ENCODE data around the gene COL23A1. TPM values are rescaled to one million over a fixed set of nuclear protein-coding genes. Genes with fewer than 3 reads are reported as not detected.

COL23A1 gene
- total and polyA plus RNA-seq, 2 of the 8 experiments (the other 6 are each of a cell fraction or from before 2014, with no cell fraction given): 3.1 to 4.7 TPM

DNA sequence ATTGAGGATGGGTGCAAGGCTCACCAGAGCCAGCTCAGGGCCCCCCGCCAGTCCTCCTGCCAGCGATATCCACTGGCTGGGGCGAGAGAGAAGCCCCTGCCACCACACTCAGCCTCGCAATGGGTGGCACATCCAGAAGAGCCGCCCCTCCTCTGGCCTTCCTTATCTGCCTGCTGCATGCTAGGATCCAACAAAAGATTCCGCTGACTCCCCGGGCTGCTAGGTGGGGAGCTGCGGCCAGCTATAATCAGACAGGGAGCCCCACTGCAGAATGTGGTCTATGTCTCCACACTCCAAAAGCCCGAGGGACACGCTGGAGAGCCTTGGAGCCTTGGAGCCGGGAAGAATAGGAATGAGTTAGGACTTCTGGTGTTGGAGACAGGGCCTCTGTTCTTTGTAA is 32.8 kb downstream of the COL23A1 start:
- ChIA-PET POLR2A (ENCODE audit: partially characterized antibody) (interaction anchor here (0.5 to 1.0 kb wide), 2 partner anchors 48 to 150 kb away, joined by 3 read pairs; no protein-coding TSS in a partner anchor), CTCF (ENCODE audit: partially characterized antibody) (interaction anchor here (1.1 to 2.5 kb wide), 2 partner anchors 21 to 96 kb away, joined by 3 to 9 read pairs; no protein-coding TSS in a partner anchor)
- Histone ChIP-seq H4K5ac (ENCODE audit: insufficient read length, low read depth, low read length) (no peak overlapping the region), H2BK120ac (replicated peaks; ENCODE audit: low read depth, low read length) (no peak overlapping the region), H4K91ac (replicated peaks; ENCODE audit: insufficient read length, low read length) (peak overlapping the region; percentile 52), H3K56ac (replicated peaks; ENCODE audit: insufficient read length, low read depth, low read length) (no peak overlapping the region), H3K4me3 (ENCODE audit: extremely low read depth in 1 of 4, insufficient read depth in 2 of 4, low read depth in 3 of 4, low read length in 4 of 4) (no peak overlapping the region), H3K27ac (ENCODE audit: low read depth, low read length) (no peak overlapping the region), H3K36me3 (ENCODE audit: control insufficient read depth in 2 of 4, insufficient read depth in 4 of 4, low read length in 3 of 4) (no peaks in the 10 kb centered on the region), H3K23ac (ENCODE audit: insufficient read length) (no peak overlapping the region), H3K79me1 (ENCODE audit: low read depth, low read length) (no peaks in the 10 kb centered on the region; the same call in 1 of the 2 replicates), H2BK20ac (ENCODE audit: low read length) (peak overlapping the region; percentile 22; the same call in 1 of the 2 replicates), H3K14ac (ENCODE audit: insufficient read length) (no peak overlapping the region), H3K79me2 (ENCODE audit: control insufficient read depth in 1 of 2, insufficient read depth in 2 of 2, low read length in 2 of 2) (no peaks in the 10 kb centered on the region), H3K9ac (replicated peaks in 1 of 4; ENCODE audit: extremely low read depth in 1 of 4, low read depth in 3 of 4, low read length in 3 of 4) (no peak overlapping the region), H3K4ac (replicated peaks; ENCODE audit: insufficient read length, low read depth, low read length) (no peak overlapping the region), H2BK12ac (ENCODE audit: low read depth, low read length) (peak overlapping the region; percentile 68; the same call in 1 of the 2 replicates), H3K9me3 (ENCODE audit: insufficient read depth in 2 of 2, low read depth in 1 of 2, low read length in 1 of 2) (no peaks in the 10 kb centered on the region), H4K20me1 (replicated peaks in 1 of 2; ENCODE audit: control insufficient read depth in 1 of 2, insufficient read depth in 2 of 2, low read length in 2 of 2) (no peaks in the 10 kb centered on the region), H3K18ac (ENCODE audit: extremely low read depth, low read length) (no peak overlapping the region), H4K8ac (ENCODE audit: extremely low read depth, insufficient read depth, low read length) (0 out of 2 replicates have a peak overlapping the region, but pooled peaks have one; percentile 28), H2BK5ac (ENCODE audit: low read depth, low read length) (peak overlapping the region; percentile 56; the same call in 1 of the 2 replicates), H3K27me3 (replicated peaks in 1 of 4; ENCODE audit: control insufficient read depth in 3 of 4, extremely low read depth in 1 of 4, insufficient read depth in 3 of 4, low read length in 3 of 4) (peaks cover 0 to 2% (median 0%) of the 10 kb centered on the region in 4 experiments; a peak in 2 of 7 replicates), H2AK5ac (ENCODE audit: low read depth, low read length) (0 out of 2 replicates have a peak overlapping the region, but pooled peaks have one; percentile 92), H2BK15ac (ENCODE audit: low read length) (no peak overlapping the region), H3K23me2 (ENCODE audit: low read depth, low read length) (no peaks in the 10 kb centered on the region), H3K4me2 (ENCODE audit: insufficient read depth in 1 of 2, low read depth in 2 of 2, low read length in 2 of 2) (no peak overlapping the region), H2AFZ (ENCODE audit: low read length) (no peak overlapping the region), H3K4me1 (replicated peaks in 1 of 4; ENCODE audit: control insufficient read depth in 3 of 4, insufficient read depth in 4 of 4, low read length in 3 of 4) (peaks cover 2 to 24% (median 9%) of the 10 kb centered on the region in 4 experiments)
- FAIRE-seq (no peak), DNase-seq (ENCODE audit: low read depth in 1 of 2, low spot score in 2 of 2) (no peak)
- TF ChIP-seq SIRT6 (IDR thresholded peaks at IDR 0.05; ENCODE audit: low read length) (no peak), RFX5 (IDR thresholded peaks at IDR 0.05; ENCODE audit: borderline replicate concordance, low read depth, low read length) (no peak), RXRA (IDR thresholded peaks at IDR 0.05; ENCODE audit: insufficient read depth, low read depth, low read length) (no peak), EP300 (IDR thresholded peaks at IDR 0.05; ENCODE audit: borderline replicate concordance in 1 of 2, low read depth in 2 of 2, low read length in 2 of 2) (no peak), TAF1 (IDR thresholded peaks at IDR 0.05; ENCODE audit: low read depth, low read length) (no peak), TEAD4 (IDR thresholded peaks at IDR 0.05; ENCODE audit: low read depth, low read length) (no peak), POU5F1 (IDR thresholded peaks at IDR 0.05; ENCODE audit: low read depth, low read length) (no peak), POLR2AphosphoS5 (IDR thresholded peaks at IDR 0.05; ENCODE audit: low read depth, low read length) (no peak)
- TF ChIP-seq, protein P1, sequence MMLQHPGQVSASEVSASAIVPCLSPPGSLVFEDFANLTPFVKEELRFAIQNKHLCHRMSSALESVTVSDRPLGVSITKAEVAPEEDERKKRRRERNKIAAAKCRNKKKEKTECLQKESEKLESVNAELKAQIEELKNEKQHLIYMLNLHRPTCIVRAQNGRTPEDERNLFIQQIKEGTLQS (IDR thresholded peaks at IDR 0.05; ENCODE audit: insufficient read depth, low read depth, low read length): no peak
- TF ChIP-seq, protein P2, sequence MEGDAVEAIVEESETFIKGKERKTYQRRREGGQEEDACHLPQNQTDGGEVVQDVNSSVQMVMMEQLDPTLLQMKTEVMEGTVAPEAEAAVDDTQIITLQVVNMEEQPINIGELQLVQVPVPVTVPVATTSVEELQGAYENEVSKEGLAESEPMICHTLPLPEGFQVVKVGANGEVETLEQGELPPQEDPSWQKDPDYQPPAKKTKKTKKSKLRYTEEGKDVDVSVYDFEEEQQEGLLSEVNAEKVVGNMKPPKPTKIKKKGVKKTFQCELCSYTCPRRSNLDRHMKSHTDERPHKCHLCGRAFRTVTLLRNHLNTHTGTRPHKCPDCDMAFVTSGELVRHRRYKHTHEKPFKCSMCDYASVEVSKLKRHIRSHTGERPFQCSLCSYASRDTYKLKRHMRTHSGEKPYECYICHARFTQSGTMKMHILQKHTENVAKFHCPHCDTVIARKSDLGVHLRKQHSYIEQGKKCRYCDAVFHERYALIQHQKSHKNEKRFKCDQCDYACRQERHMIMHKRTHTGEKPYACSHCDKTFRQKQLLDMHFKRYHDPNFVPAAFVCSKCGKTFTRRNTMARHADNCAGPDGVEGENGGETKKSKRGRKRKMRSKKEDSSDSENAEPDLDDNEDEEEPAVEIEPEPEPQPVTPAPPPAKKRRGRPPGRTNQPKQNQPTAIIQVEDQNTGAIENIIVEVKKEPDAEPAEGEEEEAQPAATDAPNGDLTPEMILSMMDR (IDR thresholded peaks at IDR 0.05; ENCODE audit: control extremely low read depth in 1 of 3, insufficient read depth in 1 of 3, low read depth in 1 of 3, low read length in 3 of 3): no peak
- WGBS, 2 experiments (ENCODE audit: extremely low coverage in 1 of 2, insufficient coverage in 1 of 2, insufficient read length in 1 of 2, insufficient replicate concordance in 2 of 2, low coverage in 1 of 2, low lambda C conversion rate in 2 of 2, missing lambda C conversion rate in 1 of 2): 91% methylated on average over 11 of the region's 11 CpGs; no CpG with 5 or more reads in 1 of the 2 experiments

All from H1 (cell line).